Measurements from ENCODE around the gene FUT9.

DNA sequence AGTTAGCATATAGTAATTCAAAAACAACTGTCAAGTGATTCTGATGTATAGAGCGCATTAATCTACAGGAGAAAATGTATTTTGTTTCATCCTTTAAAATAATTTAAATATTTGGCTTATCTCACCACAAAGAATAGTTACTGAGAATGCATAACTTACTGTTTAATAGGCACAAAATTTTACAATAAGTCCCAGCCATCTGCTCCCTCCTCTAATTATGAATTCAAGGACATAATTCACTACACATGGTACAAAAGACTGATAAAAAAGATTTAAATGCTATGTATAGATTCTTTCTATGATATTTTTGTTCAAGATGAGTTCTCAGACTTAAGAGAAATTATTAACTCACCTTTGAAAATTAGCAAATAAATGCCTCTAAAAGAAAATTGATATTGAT, 242.0 kb downstream of the FUT9 start:
- TF ChIP-seq, protein P1, sequence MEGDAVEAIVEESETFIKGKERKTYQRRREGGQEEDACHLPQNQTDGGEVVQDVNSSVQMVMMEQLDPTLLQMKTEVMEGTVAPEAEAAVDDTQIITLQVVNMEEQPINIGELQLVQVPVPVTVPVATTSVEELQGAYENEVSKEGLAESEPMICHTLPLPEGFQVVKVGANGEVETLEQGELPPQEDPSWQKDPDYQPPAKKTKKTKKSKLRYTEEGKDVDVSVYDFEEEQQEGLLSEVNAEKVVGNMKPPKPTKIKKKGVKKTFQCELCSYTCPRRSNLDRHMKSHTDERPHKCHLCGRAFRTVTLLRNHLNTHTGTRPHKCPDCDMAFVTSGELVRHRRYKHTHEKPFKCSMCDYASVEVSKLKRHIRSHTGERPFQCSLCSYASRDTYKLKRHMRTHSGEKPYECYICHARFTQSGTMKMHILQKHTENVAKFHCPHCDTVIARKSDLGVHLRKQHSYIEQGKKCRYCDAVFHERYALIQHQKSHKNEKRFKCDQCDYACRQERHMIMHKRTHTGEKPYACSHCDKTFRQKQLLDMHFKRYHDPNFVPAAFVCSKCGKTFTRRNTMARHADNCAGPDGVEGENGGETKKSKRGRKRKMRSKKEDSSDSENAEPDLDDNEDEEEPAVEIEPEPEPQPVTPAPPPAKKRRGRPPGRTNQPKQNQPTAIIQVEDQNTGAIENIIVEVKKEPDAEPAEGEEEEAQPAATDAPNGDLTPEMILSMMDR (IDR thresholded peaks at IDR 0.05; ENCODE audit: low read depth, low read length) = no peak
- TF ChIP-seq POLR2A (IDR thresholded peaks at IDR 0.05; ENCODE audit: extremely low read depth, insufficient read length) = no peak
